NCI-H345 treated with DMSO at 0.1 percent for 48 hours (cell line): ENCODE results near the gene SLC4A8.
"Not testable (repeated sequence)": the region's sequence is repeated elsewhere in the genome, so short reads cannot be mapped to it uniquely, and the experiment has no call there.

Source experiments
- DNase-seq: peaks from one replicate; lab custom pipeline; 2025; ENCODE audit not compliant: unreplicated experiment; lab: John Stamatoyannopoulos, UW

Gene SLC4A8

DNA sequence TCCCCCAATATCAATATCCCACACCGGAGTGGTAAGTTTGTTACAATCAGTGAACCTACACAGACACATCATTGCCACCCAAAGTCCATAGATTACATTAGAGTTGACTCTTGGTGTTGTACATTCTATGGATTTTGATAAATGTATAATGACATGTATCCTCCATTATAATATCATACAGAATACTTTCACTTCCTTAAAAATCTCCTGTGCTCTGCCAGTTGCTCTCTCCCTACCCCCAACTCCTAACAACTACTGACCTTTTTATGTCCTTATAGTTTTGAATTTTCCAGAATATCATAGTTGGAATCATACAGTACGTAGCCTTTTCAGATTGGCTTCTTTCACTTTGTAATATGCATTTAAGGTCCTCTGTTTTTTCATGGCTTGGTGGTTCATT, 48.4 kb downstream of the SLC4A8 start:
- DNase-seq, result no peak

GRCh38 chr12:51473947-51474346, 49.3 kb downstream of the SLC4A8 start:
- no peak for DNase-seq

DNA sequence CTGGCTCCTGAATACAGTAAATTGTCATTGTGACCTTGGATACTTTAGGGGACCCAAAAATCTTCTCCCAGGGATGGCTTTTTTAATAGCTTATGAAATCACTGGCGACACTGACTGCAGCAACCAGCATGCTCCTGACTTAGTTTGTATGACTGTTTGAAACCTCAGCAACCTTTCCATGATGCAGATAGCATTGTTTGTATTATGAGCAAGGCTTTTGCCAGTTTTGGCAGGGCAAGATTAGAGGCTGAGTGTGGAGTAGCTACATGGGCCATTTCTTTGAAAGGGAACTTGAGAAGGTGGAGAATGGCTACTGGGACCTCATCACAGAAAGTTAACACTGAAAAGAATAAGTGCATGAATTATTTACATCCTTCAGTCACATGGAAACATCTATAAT, 50.9 kb downstream of the SLC4A8 start:
- DNase-seq, result no peak

DNA sequence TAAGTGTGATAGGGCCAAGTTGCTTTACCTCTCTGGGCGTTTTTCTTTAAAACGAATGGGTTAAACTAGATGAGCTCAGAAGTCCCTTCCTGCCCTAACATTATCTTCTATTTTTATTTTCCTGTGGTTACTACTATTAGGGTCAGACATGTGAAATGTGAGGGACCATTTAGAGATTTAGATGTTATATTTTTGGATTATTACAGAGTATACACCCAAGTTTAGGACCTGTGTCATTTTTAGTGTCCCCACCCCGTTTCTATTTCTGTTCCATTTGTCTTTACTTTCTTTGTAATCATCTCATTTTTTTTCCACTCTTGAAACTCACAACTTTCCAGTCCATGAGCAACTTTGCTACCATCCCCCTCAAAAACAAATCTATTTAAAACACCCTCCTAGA, 56.3 kb downstream of the SLC4A8 start:
- no peak for DNase-seq

GRCh38 chr12:51482929-51483697, 58.5 kb downstream of the SLC4A8 start:
- no peak for DNase-seq

DNA sequence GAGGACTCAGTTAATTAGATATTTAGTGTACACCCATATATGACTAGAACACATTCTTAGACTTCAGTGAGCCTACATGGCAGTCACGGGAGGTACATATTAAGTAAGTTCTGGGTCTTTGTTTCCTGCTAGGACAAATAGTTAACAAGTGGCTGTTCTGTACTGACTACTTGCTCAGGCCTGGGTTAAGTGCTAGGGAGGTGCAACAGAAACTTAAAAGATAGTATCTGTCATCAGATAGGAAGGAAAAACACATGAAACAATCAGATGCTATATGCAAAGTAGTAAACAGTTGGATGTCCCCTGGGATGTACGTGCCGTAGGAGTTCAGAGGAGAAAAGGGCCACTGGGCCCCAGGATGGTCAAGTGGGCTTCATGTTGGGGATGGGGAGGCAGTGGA, 59.5 kb downstream of the SLC4A8 start:
- no peak for DNase-seq

DNA sequence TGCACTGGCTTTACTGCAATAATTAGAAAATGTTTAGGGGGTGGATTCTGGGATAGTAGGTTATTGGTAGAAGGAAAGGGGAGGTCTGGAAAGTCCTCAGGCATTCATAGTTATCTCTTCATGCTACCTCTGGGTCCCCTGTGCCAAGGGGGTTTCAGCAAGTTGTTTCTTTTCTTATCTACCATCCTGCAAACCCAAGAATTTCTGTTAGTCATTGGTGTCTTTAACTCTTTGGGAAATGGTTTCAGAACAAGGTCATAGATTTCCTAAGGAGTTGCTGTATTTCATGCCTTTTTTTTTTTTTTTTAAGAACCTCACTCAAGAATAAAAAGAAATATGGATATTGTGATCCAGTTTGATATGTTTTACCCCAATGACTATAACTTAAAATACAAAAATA, 63.6 kb downstream of the SLC4A8 start:
- no peak for DNase-seq

GRCh38 chr12:51493281-51493680, 68.7 kb downstream of the SLC4A8 start:
- no peak for DNase-seq

DNA sequence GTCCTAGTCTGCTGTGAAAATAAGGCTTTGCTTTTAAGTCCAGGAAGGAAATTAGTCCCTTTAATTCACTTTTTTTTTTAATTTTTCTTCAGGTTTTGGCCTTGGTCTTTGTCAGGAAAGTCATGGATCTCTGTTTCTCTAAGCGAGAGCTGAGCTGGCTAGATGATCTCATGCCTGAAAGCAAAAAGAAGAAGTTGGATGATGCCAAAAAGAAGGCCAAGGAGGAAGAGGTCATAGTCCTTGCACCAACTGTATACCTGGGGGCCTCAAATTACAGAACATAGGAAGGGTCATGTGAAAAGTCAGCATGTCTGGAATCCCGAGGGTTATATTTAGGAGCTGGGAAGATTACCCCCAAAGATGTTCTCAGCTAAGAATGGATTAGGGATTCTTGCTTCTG, 72.3 kb downstream of the SLC4A8 start:
- DNase-seq, result no peak

DNA sequence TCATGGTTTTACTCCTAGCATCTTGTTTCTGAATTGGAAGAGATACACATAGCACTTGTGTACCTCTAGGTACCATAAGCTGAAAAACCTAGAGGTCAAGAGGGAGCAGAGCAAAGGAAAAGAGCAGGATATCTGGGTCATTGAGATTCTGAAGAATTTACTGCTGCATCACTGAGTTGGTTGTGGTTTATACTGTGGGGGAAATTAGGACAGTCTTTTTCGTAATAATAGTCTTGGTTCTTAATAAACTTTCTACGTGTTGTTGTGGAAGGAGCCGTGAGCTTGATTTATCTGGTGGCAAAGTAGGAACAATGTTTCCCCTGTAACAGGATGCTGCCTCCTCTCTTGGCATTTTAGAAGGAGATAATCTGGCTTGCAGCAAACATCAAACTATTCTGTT, 80.2 kb downstream of the SLC4A8 start:
- DNase-seq, result no peak

GRCh38 chr12:51505360-51506105, 80.9 kb downstream of the SLC4A8 start:
- no peak for DNase-seq

- no peak for DNase-seq
These were observed 82.5 kb downstream of the SLC4A8 start for GRCh38 chr12:51507178-51507577.

DNA sequence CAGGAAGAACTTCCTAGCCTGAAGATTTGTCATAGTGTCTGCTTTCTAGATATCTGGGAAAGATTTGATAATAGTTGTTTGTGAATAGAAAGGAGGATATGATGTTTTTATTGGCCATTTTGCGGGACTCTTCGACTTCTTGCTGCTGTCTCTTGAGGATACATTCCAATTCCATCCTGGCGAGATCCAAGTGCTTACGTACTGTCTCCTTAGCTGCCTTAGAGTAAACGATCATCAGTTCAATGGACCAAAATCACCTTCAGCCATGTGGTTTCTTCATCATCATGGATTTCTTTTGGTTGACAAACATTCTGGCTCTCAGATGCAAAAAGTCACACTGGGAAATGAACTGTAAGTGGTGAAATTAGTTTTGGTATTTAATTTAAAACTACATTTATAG, 83.7 kb downstream of the SLC4A8 start:
- no peak for DNase-seq

DNA sequence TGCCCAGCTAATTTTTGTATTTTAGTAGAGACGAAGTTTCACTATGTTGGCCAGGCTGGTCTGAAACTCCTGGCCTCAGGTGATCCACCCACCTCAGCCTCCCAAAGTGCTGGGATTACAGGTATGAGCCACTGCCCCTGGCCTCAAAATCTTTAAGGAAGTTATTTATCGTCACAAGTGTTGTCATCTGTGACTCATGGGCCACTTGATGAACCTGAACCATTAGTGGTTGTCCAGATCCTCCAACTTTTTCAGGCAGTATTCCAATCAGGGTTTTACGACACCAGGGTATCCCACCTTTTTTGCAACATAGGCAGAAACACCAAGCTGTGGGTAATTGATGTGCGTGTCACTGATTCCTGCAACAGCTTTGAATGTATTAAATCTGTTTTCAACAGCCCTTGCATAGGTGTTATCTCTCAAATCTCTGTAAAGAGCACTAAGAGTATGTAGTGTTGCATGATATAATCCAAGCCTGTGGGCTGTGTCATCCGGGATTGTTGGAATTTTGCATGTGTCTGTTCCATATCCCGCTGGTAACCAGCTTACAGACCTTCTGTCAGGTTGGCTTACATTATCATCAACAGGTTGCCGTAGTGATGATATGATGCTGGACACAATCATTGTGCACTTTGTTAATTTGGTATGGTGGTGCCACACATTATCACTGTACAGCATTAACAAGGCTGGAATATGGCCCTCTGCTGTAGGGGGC, 87.1 kb downstream of the SLC4A8 start:
- no peak for DNase-seq

DNA sequence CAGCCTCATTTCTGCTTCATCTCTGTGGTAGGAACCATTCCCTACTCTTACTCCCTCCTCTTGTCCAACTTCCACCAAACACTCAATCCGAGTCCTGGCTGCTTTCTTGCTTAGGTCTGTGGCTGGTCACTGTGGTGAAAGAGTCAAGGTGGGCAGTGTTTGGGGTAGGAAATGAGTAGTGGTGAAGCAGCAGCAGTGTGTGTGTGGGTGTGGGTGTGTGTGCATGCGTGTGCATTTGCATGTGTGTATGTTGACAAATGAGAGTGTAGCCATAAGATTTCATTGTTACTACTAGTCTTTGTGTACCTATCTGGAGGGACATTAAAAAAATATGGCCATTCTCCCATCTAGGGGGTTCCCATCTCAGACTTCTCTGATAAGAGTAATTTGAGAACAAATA, 87.8 kb downstream of the SLC4A8 start:
- DNase-seq, result no peak

- DNase-seq, result not testable (repeated sequence)
These were observed 90.4 kb downstream of the SLC4A8 start for GRCh38 chr12:51515037-51515436.

DNA sequence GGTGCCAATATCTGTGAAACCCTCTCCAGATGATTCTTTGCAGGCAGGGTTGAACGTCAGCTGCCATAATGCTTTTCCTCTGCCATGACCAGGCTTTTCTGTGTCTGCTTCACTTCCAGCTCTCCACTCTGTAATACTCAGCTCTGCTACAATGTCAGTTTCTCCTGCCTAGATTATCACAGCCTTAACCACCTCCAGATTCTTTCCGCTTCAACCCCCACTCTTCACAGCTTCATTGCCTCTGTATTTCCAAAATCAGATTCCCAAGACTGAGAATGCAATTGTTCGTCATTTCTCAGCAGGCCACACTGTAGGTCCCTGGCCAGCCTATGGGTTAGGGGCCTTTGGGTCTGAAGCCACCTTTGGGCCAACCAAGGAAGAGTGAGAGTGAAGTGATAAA, 92.7 kb downstream of the SLC4A8 start:
- no peak for DNase-seq

- DNase-seq, result no peak
These were observed 93.2 kb downstream of the SLC4A8 start for GRCh38 chr12:51517800-51518199.

DNA sequence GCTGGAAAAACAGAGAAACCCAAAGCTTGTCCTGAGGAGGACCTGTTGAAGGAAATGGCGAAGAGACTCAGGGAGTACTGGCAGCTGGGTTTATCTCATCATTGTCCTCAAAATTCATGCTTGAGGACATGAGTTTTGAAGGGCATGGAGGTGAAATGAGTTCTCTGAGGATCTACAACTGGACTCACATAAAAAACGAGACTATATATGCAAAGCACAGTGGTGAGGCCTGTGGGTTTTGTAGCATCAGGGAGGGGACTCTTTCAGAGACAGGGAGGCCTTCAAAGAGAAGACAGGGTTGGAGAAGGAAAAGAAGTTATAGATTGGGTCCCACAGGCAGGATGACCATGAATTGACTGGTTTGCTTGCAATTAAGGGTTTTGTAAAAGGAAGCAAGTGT, 95.1 kb downstream of the SLC4A8 start:
- DNase-seq, result no peak

DNA sequence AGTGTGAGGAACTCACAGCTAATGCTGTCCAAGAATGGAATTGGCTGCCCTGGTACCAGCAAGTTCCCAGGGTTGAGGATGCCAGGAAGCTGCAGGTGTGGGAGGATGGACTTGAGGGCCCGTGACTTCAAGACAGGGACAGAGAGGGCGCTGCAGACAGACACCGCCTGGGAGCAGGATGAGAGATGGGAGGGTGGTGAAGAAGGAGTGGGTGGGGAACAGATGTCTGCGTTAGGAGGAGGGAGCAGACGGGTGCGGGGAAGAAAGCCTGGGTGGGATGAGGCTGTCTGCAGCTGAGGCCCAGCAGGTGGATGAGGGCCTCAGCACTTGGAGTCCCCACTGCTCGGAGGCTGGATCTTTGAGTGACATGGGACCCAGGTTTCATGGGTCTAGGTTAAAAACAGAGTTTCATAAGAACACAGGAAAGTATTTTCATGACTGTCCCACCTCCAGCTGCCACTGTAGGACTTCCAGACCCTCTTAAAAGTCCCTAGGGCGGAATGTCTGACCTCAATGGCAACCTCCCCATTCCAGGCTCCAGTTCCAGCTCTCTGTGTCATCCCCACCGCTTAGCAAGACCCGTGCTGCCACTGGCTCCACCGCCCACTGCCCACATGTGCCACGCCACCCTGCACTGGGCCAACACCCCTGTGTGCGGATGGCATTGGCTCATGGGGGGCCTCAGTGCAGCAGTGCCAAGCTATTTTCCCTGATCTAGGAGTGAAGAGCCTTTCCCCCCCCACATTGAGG, 96.1 kb downstream of the SLC4A8 start:
- no peak for DNase-seq

DNA sequence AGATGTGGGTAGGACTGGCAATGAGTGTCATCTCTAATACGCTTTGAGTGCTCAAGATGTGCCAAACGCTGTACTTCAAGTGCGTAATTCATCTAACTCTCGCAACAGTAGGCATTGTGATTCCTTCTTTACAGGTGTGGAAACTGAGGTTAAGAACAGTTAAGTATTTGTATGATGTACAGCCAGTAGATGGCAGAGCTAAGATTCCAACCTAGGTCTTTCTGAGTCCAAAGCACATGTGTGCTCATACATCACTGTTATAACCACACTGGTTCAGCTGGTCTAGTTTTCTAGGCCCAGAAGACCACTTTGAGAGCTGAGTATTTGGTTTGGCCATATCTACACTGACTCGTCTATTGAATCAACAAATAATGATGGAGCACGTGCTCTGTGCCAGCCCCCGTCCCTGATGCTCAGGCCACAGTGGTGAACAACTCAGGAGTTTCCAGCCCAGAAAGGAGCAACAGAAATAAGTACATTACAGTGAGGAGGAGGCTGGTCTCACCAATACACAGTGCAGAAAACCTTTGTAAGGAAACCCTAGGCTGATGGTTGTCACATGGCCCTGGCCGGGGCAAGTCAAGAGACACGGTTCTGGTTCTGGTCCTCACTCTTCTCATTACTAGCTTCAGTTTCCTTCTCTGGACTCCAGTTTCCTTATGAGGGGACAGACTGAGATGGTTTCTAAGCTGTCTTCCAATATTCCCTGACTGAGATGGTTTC, 97.1 kb downstream of the SLC4A8 start:
- DNase-seq, result no peak
